DOHH2 (cell line): Measurements from ENCODE around the gene AP4B1.

Experiments
- H3F3A ChIP-seq: fragments of 200-600 bp; sonication (generic), shearing (Covaris generic); 2 replicates; pipeline ENCODE4 v1.6.0; 2016; ENCODE audit warnings: antibody characterized with exemption, mild to moderate bottlenecking; ENCODE audit not compliant: control insufficient read depth, insufficient read depth
- H3K27ac ChIP-seq: fragments of 200-600 bp; sonication (generic); 2 replicates; pipeline ENCODE4 v1.5.1; 2014; ENCODE audit warnings: low read depth, mild to moderate bottlenecking, low read length, moderate library complexity
- H3K27me3 ChIP-seq: fragments of 200-600 bp; sonication (generic); 2 replicates; pipeline ENCODE4 v1.6.1; 2014; ENCODE audit warnings: mild to moderate bottlenecking, low read length, mixed read lengths; ENCODE audit not compliant: control insufficient read depth
- H3K36me3 ChIP-seq: fragments of 200-600 bp; sonication (generic); 2 replicates; pipeline ENCODE4 v1.6.1; 2014; ENCODE audit warnings: mild to moderate bottlenecking, low read length, moderate library complexity, mixed read lengths; ENCODE audit not compliant: control insufficient read depth
- H3K4me1 ChIP-seq: fragments of 200-600 bp; sonication (generic); 2 replicates; pipeline ENCODE4 v1.6.1; 2014; ENCODE audit warnings: mild to moderate bottlenecking, low read length, mixed read lengths; ENCODE audit not compliant: control insufficient read depth
- H3K4me2 ChIP-seq: fragments of 200-600 bp; sonication (generic); 2 replicates; pipeline ENCODE4 v1.6.0; 2014; ENCODE audit warnings: mild to moderate bottlenecking, low read length, moderate library complexity
- H3K4me3 ChIP-seq: fragments of 200-600 bp; sonication (generic); 2 replicates; pipeline ENCODE4 v1.5.1; 2014; ENCODE audit warnings: mild to moderate bottlenecking, low read length, mixed read lengths
- H3K79me2 ChIP-seq: fragments of 200-600 bp; sonication (generic); 2 replicates; pipeline ENCODE4 v1.6.1; 2014; ENCODE audit warnings: mild to moderate bottlenecking, low read length, mixed read lengths; ENCODE audit not compliant: control insufficient read depth
- H3K9me2 ChIP-seq: fragments of 200-600 bp; sonication (generic); replicated peaks from 2 replicates; pipeline ENCODE4 v1.6.1; 2014; ENCODE audit warnings: mild to moderate bottlenecking, low read length, mixed read lengths; ENCODE audit not compliant: control insufficient read depth
- H3K9me3 ChIP-seq: fragments of 200-600 bp; sonication (generic); 2 replicates; pipeline ENCODE4 v1.6.1; 2014; ENCODE audit warnings: antibody characterized with exemption, low read length, mixed read lengths; ENCODE audit not compliant: control insufficient read depth, insufficient read depth
- H4K20me1 ChIP-seq: fragments of 200-600 bp; sonication (generic); 2 replicates; pipeline ENCODE4 v1.6.0; 2014; ENCODE audit warnings: low read depth, mild to moderate bottlenecking, antibody characterized with exemption, low read length, moderate library complexity; ENCODE audit not compliant: control insufficient read depth, insufficient read depth
- CTCF ChIP-seq: fragments of 200-600 bp; sonication (generic); IDR thresholded peaks from one replicate; pipeline ENCODE4 v1.5.1; 2014; ENCODE audit warnings: antibody characterized with exemption, mild to moderate bottlenecking, low read depth, low read length; ENCODE audit not compliant: poor library complexity, severe bottlenecking
- EZH2phosphoT487 ChIP-seq: fragments of 200-600 bp; sonication (generic); IDR thresholded peaks from 2 replicates; pipeline ENCODE4 v1.6.1; 2017; ENCODE audit warnings: borderline replicate concordance, mild to moderate bottlenecking, antibody characterized with exemption, low read length, moderate library complexity, mixed read lengths

AP4B1 gene

GRCh38 chr1:113904674-113905434 lies at the start of gene AP4B1, which contains the start of gene DCLRE1B:
Gene AP4B1, minus strand, starts transcription at chr1:113904799. Its CDS starts 82 bp downstream, at chr1:113904717.
Gene DCLRE1B, plus strand, starts transcription at chr1:113905326. Its CDS starts 261 bp downstream, at chr1:113905587.
- peaks cover 70% of the 10 kb centered on the region for H3K36me3 ChIP-seq

GRCh38 chr1:113951719-113952118 lies 47.1 kb upstream of the AP4B1 start:
- H3K27me3 ChIP-seq: no peaks in the 10 kb centered on the region
- H4K20me1 ChIP-seq: 0 out of 2 replicates have a peak, but pooled peaks cover 5% of the 10 kb centered on the region
- H3K79me2 ChIP-seq: peaks cover 55% of the 10 kb centered on the region
- no peak overlapping the region for H3K4me2 ChIP-seq
- H3K36me3 ChIP-seq: peaks cover 39% of the 10 kb centered on the region
- H3K9me2 ChIP-seq: no peaks in the 10 kb centered on the region
- H3F3A ChIP-seq: 0 out of 2 replicates have a peak, but pooled peaks cover 3% of the 10 kb centered on the region
- H3K9me3 ChIP-seq: no peaks in the 10 kb centered on the region
- H3K4me1 ChIP-seq: peaks cover 14% of the 10 kb centered on the region
- no peak overlapping the region for H3K4me3 ChIP-seq
- TF ChIP-seq EZH2phosphoT487 (no peak), CTCF (no peak)
- no peak overlapping the region for H3K27ac ChIP-seq

More at GRCh38 chr1:113904674-113905434, at the start of gene AP4B1, which contains the start of gene DCLRE1B:
- H3K4me3 ChIP-seq: peak within 1 kb of the TSS; percentile 98
- H3K27me3 ChIP-seq: no peaks in the 10 kb centered on the region
- no peaks in the 10 kb centered on the region for H3K9me2 ChIP-seq
- H3K4me2 ChIP-seq: peak within 1 kb of the TSS; percentile 91
- TF ChIP-seq CTCF: peak; percentile 58
- TF ChIP-seq EZH2phosphoT487: no peak
- H3K4me1 ChIP-seq: peaks cover 26% of the 10 kb centered on the region
- H3K27ac ChIP-seq: peak within 1 kb of the TSS; percentile 69
- no peaks in the 10 kb centered on the region for H3K9me3 ChIP-seq
- H4K20me1 ChIP-seq: no peaks in the 10 kb centered on the region
- H3K79me2 ChIP-seq: peaks cover 64% of the 10 kb centered on the region
- no peaks in the 10 kb centered on the region for H3F3A ChIP-seq

GRCh38 chr1:113950908-113951307 lies 46.3 kb upstream of the AP4B1 start:
- H3K4me1 ChIP-seq: peaks cover 22% of the 10 kb centered on the region
- peaks cover 34% of the 10 kb centered on the region for H3K36me3 ChIP-seq
- no peak overlapping the region for H3K4me3 ChIP-seq
- peaks cover 7% of the 10 kb centered on the region; the same call in 1 of the 2 replicates for H3F3A ChIP-seq
- H3K4me2 ChIP-seq: no peak overlapping the region
- 0 out of 2 replicates have a peak, but pooled peaks cover 7% of the 10 kb centered on the region for H4K20me1 ChIP-seq
- TF ChIP-seq EZH2phosphoT487: no peak
- no peak for TF ChIP-seq CTCF
- no peak overlapping the region for H3K27ac ChIP-seq
- peaks cover 63% of the 10 kb centered on the region for H3K79me2 ChIP-seq
- no peaks in the 10 kb centered on the region for H3K9me3 ChIP-seq
- no peaks in the 10 kb centered on the region for H3K9me2 ChIP-seq
- no peaks in the 10 kb centered on the region for H3K27me3 ChIP-seq
